GM19239 (cell line): ENCODE results near the gene RBM18.
A peak's percentile ranks its signal among the peaks of the same experiment; 100 is the strongest.

Source experiments
- DNase-seq: peaks from one replicate; pipeline ENCODE4 v3.0.0; 2011; ENCODE audit warnings: low spot score; ENCODE audit not compliant: insufficient read length
- FAIRE-seq: peaks from 2 replicates; lab custom pipeline; 2011; peaks lifted over from hg19 to GRCh38; lab: Jason Lieb, UNC

Gene RBM18

DNA sequence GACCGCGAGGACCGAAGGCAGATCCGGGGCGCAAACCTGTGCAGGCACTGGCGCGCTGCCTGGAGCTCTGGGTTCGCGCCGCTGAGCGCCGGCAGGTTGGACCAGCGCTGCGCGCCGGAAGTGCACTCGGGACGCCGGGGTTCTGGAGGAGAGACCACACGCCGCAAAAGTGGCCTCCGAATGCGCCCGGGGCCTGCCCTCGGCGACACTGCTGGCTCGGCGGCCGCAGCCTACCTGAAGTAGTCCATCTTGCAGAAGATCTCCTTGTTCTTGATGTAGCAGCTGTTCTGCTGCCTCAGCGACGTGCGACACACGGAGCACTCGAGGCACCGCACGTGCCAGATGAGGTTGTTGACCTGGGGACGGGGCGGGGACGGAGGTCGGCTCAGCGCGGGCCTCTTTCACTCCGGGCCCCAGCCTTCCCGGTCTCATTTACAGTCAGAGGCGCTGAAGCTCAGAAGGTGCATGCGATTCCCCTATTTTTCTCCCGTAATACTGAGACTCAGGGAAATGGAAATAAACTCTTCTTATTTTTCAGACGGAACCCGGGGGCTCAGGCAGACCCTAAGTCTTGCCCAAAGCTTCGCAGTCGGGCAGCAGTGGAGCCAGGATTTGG, 38.4 kb downstream of the RBM18 start:
- no peak for FAIRE-seq

GRCh38 chr9:122225312-122226141, 39.1 kb downstream of the RBM18 start:
- FAIRE-seq (no peak), DNase-seq (no peak)

More for the DNA sequence above, 38.4 kb downstream of the RBM18 start:
- DNase-seq: no peak

DNA sequence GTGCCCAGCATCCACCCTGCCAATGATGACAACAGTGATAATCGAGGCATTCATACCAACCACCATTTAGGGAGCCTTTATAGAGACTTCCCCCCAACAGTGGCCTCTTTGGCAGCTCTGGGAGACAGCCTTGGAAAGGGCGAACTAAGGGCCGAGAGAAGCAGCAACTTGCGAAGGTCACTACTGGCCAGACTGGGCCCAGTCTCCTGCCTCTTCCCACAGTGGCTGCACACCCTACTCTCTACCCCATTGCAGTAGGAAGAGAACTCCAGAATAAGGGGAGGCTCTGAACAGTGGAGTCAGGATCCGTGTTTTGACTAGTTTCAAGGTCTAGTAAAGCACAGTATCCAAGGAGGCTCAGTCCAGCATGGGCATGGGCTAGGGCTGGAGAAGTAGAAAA, 41.2 kb downstream of the RBM18 start:
- no peak for DNase-seq
- FAIRE-seq: no peak

DNA sequence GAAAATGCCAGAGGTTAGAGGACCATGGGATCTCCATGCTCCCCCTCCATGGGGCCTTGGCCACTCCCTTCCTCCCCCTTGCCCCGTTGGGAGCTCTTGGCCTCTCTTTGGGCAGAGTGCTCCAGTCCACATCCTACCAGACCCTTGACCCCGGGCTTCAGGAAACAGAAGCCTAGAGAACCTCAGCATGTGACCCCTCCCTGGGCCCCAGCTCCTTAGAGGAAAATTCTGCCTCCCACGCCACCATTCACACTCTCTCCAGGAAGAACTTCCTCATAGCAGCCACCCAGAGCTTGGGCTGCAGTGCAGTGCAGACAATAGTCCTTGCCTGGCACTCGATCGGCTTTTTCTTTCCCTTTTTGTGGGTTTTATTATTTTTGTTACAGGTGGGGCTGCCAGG, 41.8 kb downstream of the RBM18 start:
- DNase-seq: no peak
- FAIRE-seq: no peak

- no peak for DNase-seq
- FAIRE-seq: no peak
Observed at GRCh38 chr9:122221183-122221811, 43.3 kb downstream of the RBM18 start.

- no peak for FAIRE-seq
- DNase-seq: no peak
Observed at GRCh38 chr9:122220673-122221182, 43.9 kb downstream of the RBM18 start.

- FAIRE-seq (no peak), DNase-seq (no peak)
Observed at GRCh38 chr9:122219856-122220672, 44.6 kb downstream of the RBM18 start.

DNA sequence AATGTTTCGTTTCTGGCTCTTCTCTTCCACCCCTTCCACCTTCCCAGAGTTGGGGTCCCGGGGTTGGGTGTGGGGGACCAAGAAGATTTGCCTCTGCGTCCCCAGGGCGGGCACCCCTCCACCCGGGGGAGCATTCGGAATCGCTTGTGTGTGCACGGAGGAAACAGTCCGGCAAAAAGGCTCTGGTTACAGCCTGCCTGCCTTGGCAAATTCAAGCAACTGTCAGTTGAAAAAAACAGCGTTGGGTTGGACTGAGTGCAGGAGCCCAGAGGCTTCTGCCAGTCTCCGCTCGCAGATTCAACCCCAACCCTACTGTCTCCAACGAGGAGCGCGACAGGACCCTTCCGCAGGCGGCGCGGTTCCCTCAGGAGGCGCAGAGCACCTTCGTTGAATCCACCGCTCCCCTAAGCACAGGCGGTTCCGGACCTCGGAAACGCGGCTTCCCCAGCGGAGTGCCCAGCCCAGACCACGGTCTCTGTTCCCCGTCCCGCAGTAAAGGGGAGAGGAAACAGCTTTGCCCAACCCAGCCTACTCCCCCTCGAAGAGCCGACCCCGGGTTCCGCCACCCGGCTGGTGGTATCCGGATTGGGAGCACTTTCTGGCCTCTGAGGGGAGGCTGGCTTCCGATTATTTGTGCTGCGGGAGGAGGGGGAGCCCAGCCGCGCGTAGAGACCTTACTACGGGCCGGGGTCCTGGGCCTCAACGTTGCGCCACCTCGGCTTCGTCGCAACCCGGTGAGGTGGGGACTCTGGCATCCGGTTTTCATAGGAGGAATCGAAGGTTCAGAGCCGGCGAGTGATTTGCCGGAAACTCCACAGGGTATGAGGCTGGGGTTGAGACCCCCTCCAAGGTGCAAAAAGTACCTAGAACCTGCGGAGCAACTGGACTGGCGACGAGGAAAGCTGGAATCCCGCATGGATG, 45.4 kb downstream of the RBM18 start:
- FAIRE-seq: no peak
- DNase-seq: no peak

DNA sequence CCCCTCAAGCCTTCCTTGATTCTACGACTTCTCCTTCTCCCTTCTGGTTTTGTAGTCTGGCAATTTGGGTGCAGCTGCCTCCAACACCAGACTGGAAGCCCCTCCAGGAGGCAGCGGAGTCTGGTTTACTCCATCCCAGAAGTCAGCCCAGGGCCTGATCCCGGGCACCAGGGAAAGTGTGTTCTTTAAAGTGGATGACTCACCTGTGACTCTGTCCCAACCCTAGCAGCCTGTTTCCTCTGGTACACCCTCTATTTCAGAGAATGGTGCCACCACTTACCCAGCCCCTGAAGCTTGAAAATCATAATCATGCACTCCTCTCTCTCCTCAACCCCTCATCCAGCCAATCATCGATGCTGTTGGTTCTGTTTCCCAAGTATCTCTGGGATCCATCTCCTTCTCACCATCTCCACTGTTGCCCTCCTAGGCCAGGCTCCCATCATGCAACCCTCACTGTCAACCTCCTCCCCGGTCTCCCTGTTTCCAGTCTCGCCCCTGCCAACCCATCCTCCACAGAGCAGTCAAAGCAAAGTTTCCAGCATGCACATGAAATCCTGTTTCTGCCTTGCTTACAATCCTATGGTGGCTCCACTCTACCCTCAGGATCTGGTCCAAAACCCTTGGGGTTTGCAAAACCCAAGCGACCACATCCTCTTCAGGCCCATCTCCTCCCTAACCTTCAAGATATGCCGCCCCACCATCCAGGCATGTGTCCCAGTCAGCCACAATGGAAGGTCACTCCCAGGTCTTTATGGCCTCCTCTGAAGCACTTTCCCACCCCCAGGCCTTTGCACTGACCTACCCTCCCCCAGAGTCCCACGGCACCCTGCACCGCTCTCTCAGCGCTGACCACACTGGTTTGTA, 46.3 kb downstream of the RBM18 start:
- FAIRE-seq: no peak
- DNase-seq: no peak

GRCh38 chr9:122217640-122218039, 47.0 kb downstream of the RBM18 start:
- DNase-seq: no peak
- no peak for FAIRE-seq

GRCh38 chr9:122216798-122217418, 47.7 kb downstream of the RBM18 start:
- FAIRE-seq (no peak), DNase-seq (no peak)

DNA sequence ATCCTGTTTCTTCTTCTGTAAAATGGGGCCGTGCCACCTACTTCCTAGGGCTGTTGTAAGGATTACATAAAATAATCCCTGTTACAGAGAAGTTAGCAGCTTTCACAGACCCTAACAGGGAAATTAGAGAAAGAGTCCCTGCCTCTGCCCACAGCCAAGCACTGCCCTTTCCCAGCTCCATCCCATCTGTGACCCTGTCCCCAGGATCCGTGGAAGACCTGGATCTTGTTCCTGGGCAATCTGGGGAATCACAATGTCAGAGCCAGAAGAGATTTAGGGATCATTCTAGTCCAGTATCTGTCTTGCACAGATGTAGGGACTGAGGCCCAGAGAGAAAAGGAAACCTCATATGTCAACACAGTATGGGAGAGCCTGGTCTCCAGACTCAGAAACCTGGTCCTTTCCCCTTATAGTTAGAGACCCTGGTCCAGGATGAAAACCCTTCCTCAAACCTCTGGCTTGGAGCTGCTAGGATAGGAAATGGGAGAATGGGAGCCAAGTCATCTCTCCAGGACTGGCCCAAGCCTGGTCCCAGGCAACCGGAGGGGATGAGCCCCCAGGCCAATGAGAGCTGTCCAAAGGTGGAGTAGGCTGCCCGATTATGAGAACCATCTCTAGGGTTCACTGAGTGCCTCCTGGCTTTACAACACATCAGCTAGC, 48.4 kb downstream of the RBM18 start:
- FAIRE-seq: no peak
- no peak for DNase-seq

DNA sequence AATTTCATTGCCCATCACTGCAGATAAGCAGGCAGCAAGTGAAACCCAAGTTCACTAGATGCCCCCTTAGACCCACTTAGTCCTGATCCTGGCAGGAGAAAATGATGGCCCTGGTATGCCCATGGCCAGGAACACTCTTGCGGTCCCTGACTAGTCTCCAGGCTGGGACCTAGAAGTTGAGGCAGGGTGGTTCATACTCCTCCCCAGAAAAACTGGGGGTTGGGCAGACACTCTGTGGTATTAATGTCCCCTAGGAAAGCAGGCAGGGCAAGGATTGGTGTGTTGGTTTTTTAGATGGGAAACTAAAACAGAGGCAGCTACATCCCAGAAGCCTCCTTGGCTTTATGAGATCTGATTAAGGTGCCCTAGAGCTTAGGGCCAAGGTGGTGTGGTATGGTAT, 49.0 kb downstream of the RBM18 start:
- FAIRE-seq: no peak
- DNase-seq: no peak

- DNase-seq: no peak
- FAIRE-seq: no peak
Observed at GRCh38 chr9:122214507-122214906, 50.1 kb downstream of the RBM18 start.

GRCh38 chr9:122213589-122214413, 50.8 kb downstream of the RBM18 start:
- FAIRE-seq (no peak), DNase-seq (peak; percentile 79)

DNA sequence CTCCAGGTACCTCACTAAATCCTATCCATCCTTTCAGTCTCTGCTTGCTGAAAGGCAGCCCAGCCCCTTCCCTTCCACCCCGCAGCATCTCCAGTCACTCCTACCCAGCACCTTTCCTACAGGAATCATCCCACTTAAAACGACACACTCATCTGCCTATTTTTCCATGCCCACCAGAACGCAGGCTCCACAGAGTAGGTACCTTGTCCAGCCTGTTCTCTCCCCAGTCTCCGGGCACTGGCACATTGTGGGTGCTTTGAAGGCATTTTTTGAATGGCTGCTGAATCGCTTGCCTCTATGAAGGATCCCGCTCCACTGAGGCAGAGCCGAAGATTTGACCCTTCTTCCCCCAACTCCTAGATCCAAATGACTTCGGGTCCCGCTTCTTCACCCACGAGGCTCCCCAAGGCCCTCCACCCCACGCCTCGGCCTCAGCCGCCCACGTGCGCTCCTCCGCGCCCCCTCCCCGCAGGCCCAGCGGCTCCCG, 51.5 kb downstream of the RBM18 start:
- DNase-seq (no peak), FAIRE-seq (no peak)
